CD14-positive monocyte (primary cell): Measurements from ENCODE around the gene ERC1. TPM values are rescaled to one million over a fixed set of nuclear protein-coding genes. Genes with fewer than 3 reads are reported as not detected.

ENCODE experiments used
- DNase-seq, 3 donors: peaks; one replicate each; pipeline ENCODE4 v3.0.0-alpha.2; 2011 to 2022
- H2AFZ ChIP-seq: 2 replicates; pipeline ENCODE4 v1.6.0; 2012; ENCODE audit warnings: mild to moderate bottlenecking, low read depth, low read length, inconsistent platforms; ENCODE audit not compliant: insufficient read depth, poor library complexity, severe bottlenecking
- H3K27ac ChIP-seq, 2 donors: 1 replicate in 1 of 2; 2 replicates in 1 of 2; pipeline ENCODE4 v1.5.1; 2012 to 2013; ENCODE audit warnings: low read length in 2 of 2, control low read depth in 1 of 2, inconsistent platforms in 1 of 2, low read depth in 1 of 2, mild to moderate bottlenecking in 1 of 2
- H3K27me3 ChIP-seq, 2 donors: one replicate each; pipeline versions ENCODE4 v1.6.0 to v1.6.1; 2011 to 2013; ENCODE audit warnings: low read length in 2 of 2; ENCODE audit not compliant: control insufficient read depth in 2 of 2, insufficient read depth in 2 of 2
- H3K36me3 ChIP-seq, 2 donors: replicated peaks in 1 of 2; 1 replicate in 1 of 2; 2 replicates in 1 of 2; pipeline versions ENCODE4 v1.5.1 to v1.6.1; 2012 to 2013; ENCODE audit warnings: low read length in 2 of 2, control low read depth in 1 of 2, inconsistent platforms in 1 of 2, mild to moderate bottlenecking in 1 of 2; ENCODE audit not compliant: insufficient read depth in 2 of 2, control insufficient read depth in 1 of 2
- H3K4me1 ChIP-seq, 2 donors: 1 replicate in 1 of 2; 2 replicates in 1 of 2; pipeline versions ENCODE4 v1.5.1 to v1.6.1; 2012 to 2013; ENCODE audit warnings: low read length in 2 of 2, control low read depth in 1 of 2, inconsistent platforms in 1 of 2, mild to moderate bottlenecking in 1 of 2, moderate library complexity in 1 of 2; ENCODE audit not compliant: insufficient read depth in 2 of 2, control insufficient read depth in 1 of 2
- H3K4me2 ChIP-seq: replicated peaks from 2 replicates; pipeline ENCODE3; 2012; ENCODE audit warnings: low read length, moderate library complexity, mild to moderate bottlenecking; ENCODE audit not compliant: poor library complexity, severe bottlenecking; ENCODE audit errors: extremely low read depth
- H3K4me3 ChIP-seq, 3 experiments: fragments of 200-600 bp in 1 of 3; sonication (generic) in 1 of 3; replicated peaks in 1 of 3; 1 replicate in 2 of 3; 2 replicates in 1 of 3; pipeline ENCODE4 v1.5.1; 2011 to 2013; ENCODE audit warnings: low read length in 3 of 3, mild to moderate bottlenecking in 3 of 3, control low read depth in 2 of 3, low read depth in 2 of 3, inconsistent platforms in 1 of 3, moderate library complexity in 1 of 3
- H3K79me2 ChIP-seq: 2 replicates; pipeline ENCODE4 v1.6.0; 2012; ENCODE audit warnings: mild to moderate bottlenecking, control low read depth, inconsistent platforms, low read length, moderate library complexity; ENCODE audit not compliant: insufficient read depth
- H3K9ac ChIP-seq: 2 replicates; pipeline ENCODE4 v1.6.0; 2017; ENCODE audit warnings: low read length, mild to moderate bottlenecking; ENCODE audit not compliant: insufficient read depth, poor library complexity, severe bottlenecking
- H3K9me3 ChIP-seq, 2 donors: replicated peaks in 1 of 2; 1 replicate in 1 of 2; 2 replicates in 1 of 2; pipeline versions ENCODE4 v1.5.1 to v1.6.1; 2012 to 2013; ENCODE audit warnings: low read length in 2 of 2, control low read depth in 1 of 2; ENCODE audit not compliant: control insufficient read depth in 1 of 2, insufficient read depth in 1 of 2
- H4K20me1 ChIP-seq: 2 replicates; pipeline ENCODE4 v1.6.0; 2012; ENCODE audit warnings: mild to moderate bottlenecking, low read length, control low read depth, moderate library complexity; ENCODE audit not compliant: insufficient read depth
- H3K27ac Mint-ChIP-seq, 7 donors: one replicate each; pipeline ENCODE4 v1.8.0; 2020; ENCODE audit warnings: mild to moderate bottlenecking in 7 of 7, mixed read lengths in 7 of 7, moderate library complexity in 6 of 7, inconsistent platforms in 2 of 7
- H3K27me3 Mint-ChIP-seq, 3 donors: one replicate each; pipeline ENCODE4 v1.8.0; 2021 to 2022; ENCODE audit warnings: low read depth in 3 of 3, mild to moderate bottlenecking in 3 of 3, mixed read lengths in 3 of 3, moderate library complexity in 3 of 3, inconsistent platforms in 1 of 3
- H3K36me3 Mint-ChIP-seq, 2 donors: one replicate each; pipeline ENCODE4 v1.8.0; 2020; ENCODE audit warnings: mixed read lengths in 2 of 2, inconsistent platforms in 1 of 2, mild to moderate bottlenecking in 1 of 2
- H3K4me1 Mint-ChIP-seq: one replicate; pipeline ENCODE4 v1.8.0; 2020; ENCODE audit warnings: mild to moderate bottlenecking, mixed read lengths
- H3K4me3 Mint-ChIP-seq, 2 donors: one replicate each; pipeline ENCODE4 v1.8.0; 2020; ENCODE audit warnings: mild to moderate bottlenecking in 2 of 2, mixed read lengths in 2 of 2, moderate library complexity in 1 of 2
- H3K9me3 Mint-ChIP-seq, 7 donors: one replicate each; pipeline ENCODE4 v1.8.0; 2020 to 2022; ENCODE audit warnings: mixed read lengths in 7 of 7, mild to moderate bottlenecking in 6 of 7, moderate library complexity in 6 of 7, inconsistent platforms in 2 of 7
- CTCF ChIP-seq: fragments of 200-600 bp; IDR thresholded peaks from one replicate; pipeline ENCODE4 v1.8.0; 2022; ENCODE audit warnings: antibody characterized with exemption, mild to moderate bottlenecking
- WGBS: methylation state at CpG from one replicate; pipeline ENCODE4 v1.1.5; 2013; ENCODE audit warnings: missing lambda C conversion rate; ENCODE audit not compliant: insufficient coverage; 5-methylcytosine and 5-hydroxymethylcytosine counted together
- intact Hi-C, 2 donors: fragments of 100-400 bp; cut with micrococcal nuclease; formaldehyde crosslinking; loops; one replicate each; pipeline versions ENCODE4 v1.15.0 to v1.15.1; 2023
- polyA plus RNA-seq, 3 donors: library from polyadenylated mRNA; depleted of rRNA in 1 of 3; unstranded in 2 of 3; stranded (reverse) in 1 of 3; fragments of 300-500 nt in 2 of 3; fragments of >200 nt in 1 of 3; fragmentation: Illumina TruSeq in 2 of 3; gene quantifications; 1 replicate in 2 of 3; 2 replicates in 1 of 3; pipeline ENCODE4 v1.2.3, GENCODE V29; 2012 to 2021

Gene ERC1
- polyA plus RNA-seq, 3 donors, result 4.0 to 14.3 (median 5.1) TPM

- peak overlapping the region in 1 of 7 donors; percentile 8 for H3K27ac Mint-ChIP-seq
- Histone ChIP-seq H3K4me3 (no peak overlapping the region), H2AFZ (no peak overlapping the region), H3K36me3 (peaks cover 0 to 15% of the 10 kb centered on the region in 2 donors), H3K79me2 (no peaks in the 10 kb centered on the region), H3K9me3 (no peaks in the 10 kb centered on the region), H3K4me1 (no peaks in the 10 kb centered on the region), H3K27ac (no peak overlapping the region), H3K9ac (no peak overlapping the region), H4K20me1 (no peaks in the 10 kb centered on the region), H3K27me3 (no peaks in the 10 kb centered on the region), H3K4me2 (no peak overlapping the region)
- peaks cover 0 to 4% (median 0%) of the 10 kb centered on the region in 7 donors for H3K9me3 Mint-ChIP-seq
- intact Hi-C loops, result no loop called here
- H3K27me3 Mint-ChIP-seq, result no peaks in the 10 kb centered on the region
- peaks cover 19 to 36% of the 10 kb centered on the region in 2 donors for H3K36me3 Mint-ChIP-seq
- 100% methylated on average over 2 of the region's 12 CpGs for WGBS
- H3K4me1 Mint-ChIP-seq, result no peaks in the 10 kb centered on the region
- no peak overlapping the region for H3K4me3 Mint-ChIP-seq
- no peak for TF ChIP-seq CTCF
- DNase-seq, result no peak
These were observed 176.8 kb downstream of the ERC1 start for GRCh38 chr12:1167784-1168183.

- intact Hi-C loops, result no loop called here
- Histone ChIP-seq H3K4me1 (no peaks in the 10 kb centered on the region), H4K20me1 (no peaks in the 10 kb centered on the region), H2AFZ (no peak overlapping the region), H3K36me3 (peaks cover 0 to 15% of the 10 kb centered on the region in 2 donors), H3K4me2 (no peak overlapping the region), H3K4me3 (no peak overlapping the region), H3K27me3 (no peaks in the 10 kb centered on the region), H3K27ac (no peak overlapping the region), H3K9me3 (no peaks in the 10 kb centered on the region), H3K79me2 (no peaks in the 10 kb centered on the region), H3K9ac (no peak overlapping the region)
- no peaks in the 10 kb centered on the region for H3K4me1 Mint-ChIP-seq
- no peak overlapping the region for H3K27ac Mint-ChIP-seq
- no peak for DNase-seq
- WGBS, result no CpG with 5 or more reads among the region's 3 CpGs
- peaks cover 18 to 39% of the 10 kb centered on the region in 2 donors for H3K36me3 Mint-ChIP-seq
- H3K27me3 Mint-ChIP-seq, result no peaks in the 10 kb centered on the region
- H3K4me3 Mint-ChIP-seq, result no peak overlapping the region
- TF ChIP-seq CTCF, result no peak
- peaks cover 0 to 2% (median 0%) of the 10 kb centered on the region in 7 donors for H3K9me3 Mint-ChIP-seq
These were observed 179.4 kb downstream of the ERC1 start for GRCh38 chr12:1170411-1170810.
